Subcutaneous adipose tissue (tissue), 4 donors: ENCODE data around the gene ENTHD1. TPM values are rescaled to one million over a fixed set of nuclear protein-coding genes. Genes with fewer than 3 reads are reported as not detected.

Source experiments
- CTCF ChIP-seq: fragments of 450-650 bp; IDR thresholded peaks from one replicate; pipeline ENCODE4 v1.5.1; 2016; ENCODE audit warnings: low read depth, mild to moderate bottlenecking, control low read depth, antibody characterized with exemption, moderate library complexity
- total RNA-seq, 4 donors: library from RNA; depleted of rRNA; stranded (reverse); fragments of >200 nt; gene quantifications; one replicate each; pipeline ENCODE4 v1.1.0, GENCODE V29; 2016

The ENTHD1 gene
- total RNA-seq, 4 donors from 2014 or later = 0.22 TPM; not detected in 3

- no peak for TF ChIP-seq CTCF
These were observed 168.1 kb downstream of the ENTHD1 start for GRCh38 chr22:39725351-39726035.

GRCh38 chr22:39724857-39725256, 168.7 kb downstream of the ENTHD1 start:
- TF ChIP-seq CTCF = no peak

- TF ChIP-seq CTCF = no peak
These were observed 169.2 kb downstream of the ENTHD1 start for GRCh38 chr22:39724390-39724789.

- TF ChIP-seq CTCF = no peak
These were observed 169.6 kb downstream of the ENTHD1 start for GRCh38 chr22:39723899-39724351.

- TF ChIP-seq CTCF = no peak
These were observed 170.1 kb downstream of the ENTHD1 start for GRCh38 chr22:39723463-39723862.

- no peak for TF ChIP-seq CTCF
These were observed 171.1 kb downstream of the ENTHD1 start for GRCh38 chr22:39722501-39722900.

- no peak for TF ChIP-seq CTCF
These were observed 171.6 kb downstream of the ENTHD1 start for GRCh38 chr22:39722032-39722325.
